BJ (cell line): ENCODE measurements around the gene PANK3. TPM values are rescaled to one million over a fixed set of nuclear protein-coding genes. Genes with fewer than 3 reads are reported as not detected.
"Not testable (repeated sequence)": the region's sequence is repeated elsewhere in the genome, so short reads cannot be mapped to it uniquely, and the experiment has no call there.

Experiments
- CTCF ChIA-PET: fragments of 350-600 bp; formaldehyde crosslinking; extraction: SDS; loops from one replicate; lab custom pipeline; 2021; ENCODE audit warnings: antibody characterized with exemption, inconsistent platforms; lab: Yijun Ruan, JAX
- POLR2A ChIA-PET: fragments of 300-600 bp; sonication (Branson Sonifier 250); formaldehyde crosslinking; extraction: SDS; loops from one replicate; lab custom pipeline; 2021; ENCODE audit warnings: antibody characterized with exemption; lab: Charles Lee
- DNase-seq: peaks from one replicate; pipeline ENCODE4 v3.0.0-alpha.2; 2011; ENCODE audit warnings: low read depth
- H3K27me3 ChIP-seq: 2 replicates; pipeline ENCODE4 v1.6.0; 2011; ENCODE audit warnings: low read length; ENCODE audit not compliant: control insufficient read depth, insufficient read depth
- H3K36me3 ChIP-seq: 2 replicates; pipeline ENCODE4 v1.5.1; 2011; ENCODE audit warnings: low read length; ENCODE audit not compliant: control insufficient read depth, insufficient read depth
- H3K4me3 ChIP-seq: 2 replicates; pipeline ENCODE4 v1.5.1; 2011; ENCODE audit warnings: low read depth, mild to moderate bottlenecking, control low read depth, low read length
- polyA plus RNA-seq: library from polyadenylated mRNA; depleted of rRNA; stranded (reverse); fragments of >200 nt; gene quantifications from 2 replicates; pipeline ENCODE4 v1.2.3, GENCODE V29; 2011
- TF ChIP-seq, protein P1 (sequence below): IDR thresholded peaks from 2 replicates; pipeline ENCODE4 v1.5.1; 2011; ENCODE audit warnings: low read depth, mild to moderate bottlenecking, control low read depth, inconsistent platforms, low read length, moderate library complexity; ENCODE audit not compliant: insufficient read depth

PANK3 gene
- polyA plus RNA-seq, 1 experiment, result 5.3 TPM

DNA sequence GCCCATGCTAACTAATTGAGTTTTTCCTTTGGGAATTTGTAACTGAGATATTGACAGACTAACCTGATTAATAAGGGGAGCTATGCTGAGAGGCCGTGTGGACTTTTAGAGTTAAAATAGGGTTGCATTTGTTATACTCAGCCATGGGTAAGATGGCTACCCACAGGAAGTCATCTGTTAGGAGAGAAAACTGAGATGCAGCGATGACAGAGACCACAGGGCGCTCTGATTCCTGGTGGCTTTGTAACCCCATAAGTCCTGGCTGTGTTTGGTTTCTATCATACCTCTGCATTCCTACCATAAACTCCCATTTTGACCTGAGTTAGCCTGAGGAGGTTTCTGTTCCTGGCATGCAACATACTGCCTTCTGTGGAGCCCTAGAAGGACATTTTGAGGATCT is 19.5 kb upstream of the PANK3 start:
- POLR2A ChIA-PET, result no interaction called here

DNA sequence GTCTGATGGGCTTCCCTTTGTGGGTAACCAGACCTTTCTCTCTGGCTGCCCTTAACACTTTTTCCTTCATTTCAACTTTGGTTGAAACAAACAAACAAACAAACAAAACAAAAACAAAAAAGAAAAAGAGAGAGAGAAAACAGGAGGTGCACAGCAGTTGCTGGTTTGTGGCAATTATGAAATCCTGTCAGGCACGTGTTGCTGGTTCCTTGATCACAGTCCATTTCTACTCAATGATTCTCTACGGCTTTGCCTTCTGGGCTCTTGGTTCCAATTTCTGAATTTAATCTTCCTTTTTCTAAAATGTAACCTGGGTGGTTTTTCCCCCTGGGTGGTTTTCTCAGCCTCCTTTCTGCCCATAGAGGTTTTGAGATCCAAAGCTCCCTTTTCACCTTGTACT is 17.8 kb upstream of the PANK3 start:
- Histone ChIP-seq H3K27me3 (no peaks in the 10 kb centered on the region), H3K4me3 (no peak overlapping the region), H3K36me3 (no peaks in the 10 kb centered on the region)
- TF ChIP-seq, protein P1, sequence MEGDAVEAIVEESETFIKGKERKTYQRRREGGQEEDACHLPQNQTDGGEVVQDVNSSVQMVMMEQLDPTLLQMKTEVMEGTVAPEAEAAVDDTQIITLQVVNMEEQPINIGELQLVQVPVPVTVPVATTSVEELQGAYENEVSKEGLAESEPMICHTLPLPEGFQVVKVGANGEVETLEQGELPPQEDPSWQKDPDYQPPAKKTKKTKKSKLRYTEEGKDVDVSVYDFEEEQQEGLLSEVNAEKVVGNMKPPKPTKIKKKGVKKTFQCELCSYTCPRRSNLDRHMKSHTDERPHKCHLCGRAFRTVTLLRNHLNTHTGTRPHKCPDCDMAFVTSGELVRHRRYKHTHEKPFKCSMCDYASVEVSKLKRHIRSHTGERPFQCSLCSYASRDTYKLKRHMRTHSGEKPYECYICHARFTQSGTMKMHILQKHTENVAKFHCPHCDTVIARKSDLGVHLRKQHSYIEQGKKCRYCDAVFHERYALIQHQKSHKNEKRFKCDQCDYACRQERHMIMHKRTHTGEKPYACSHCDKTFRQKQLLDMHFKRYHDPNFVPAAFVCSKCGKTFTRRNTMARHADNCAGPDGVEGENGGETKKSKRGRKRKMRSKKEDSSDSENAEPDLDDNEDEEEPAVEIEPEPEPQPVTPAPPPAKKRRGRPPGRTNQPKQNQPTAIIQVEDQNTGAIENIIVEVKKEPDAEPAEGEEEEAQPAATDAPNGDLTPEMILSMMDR, result no peak
- no peak for DNase-seq
- CTCF ChIA-PET, result no interaction called here
- POLR2A ChIA-PET, result no interaction called here

More for the DNA sequence above, 19.5 kb upstream of the PANK3 start:
- no peak for DNase-seq
- TF ChIP-seq, protein P1, result no peak
- Histone ChIP-seq H3K36me3 (no peaks in the 10 kb centered on the region), H3K27me3 (no peaks in the 10 kb centered on the region), H3K4me3 (no peak overlapping the region)
- CTCF ChIA-PET, result no interaction called here

DNA sequence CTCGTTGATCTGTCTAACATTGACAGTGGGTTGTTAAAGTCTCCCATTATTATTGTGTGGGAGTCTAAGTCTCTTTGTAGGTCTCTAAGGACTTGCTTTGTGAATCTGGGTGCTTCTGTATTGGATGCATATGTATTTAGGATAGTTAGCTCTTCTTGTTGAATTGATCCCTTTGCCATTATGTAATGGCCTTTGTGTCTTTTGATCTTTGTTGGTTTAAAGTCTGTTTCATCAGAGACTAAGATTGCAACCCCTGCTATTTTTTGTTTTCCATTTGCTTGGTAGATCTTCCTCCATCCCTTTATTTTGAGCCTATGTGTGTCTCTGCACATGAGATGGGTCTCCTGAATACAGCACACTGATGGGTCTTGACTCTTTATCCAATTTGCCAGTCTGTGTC is 17.0 kb upstream of the PANK3 start:
- CTCF ChIA-PET, POLR2A ChIA-PET: not testable (repeated sequence)

DNA sequence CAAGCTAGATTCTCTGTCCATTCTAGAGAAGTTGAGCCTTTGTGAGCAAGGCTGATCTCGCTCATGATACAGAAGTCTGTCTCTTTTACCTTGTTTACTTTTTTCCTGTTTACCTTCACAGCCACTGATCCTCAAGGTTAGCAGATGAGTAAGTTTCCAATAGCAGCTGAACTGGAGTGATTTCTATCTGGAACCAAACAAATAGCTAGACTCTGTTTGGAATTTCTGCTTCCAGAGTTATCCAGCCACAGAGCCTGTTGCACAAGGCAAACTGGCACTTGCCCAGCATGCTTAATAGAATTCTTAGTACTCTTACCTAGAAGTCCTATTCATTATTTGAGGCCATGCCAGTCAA is 12.8 kb upstream of the PANK3 start:
- Histone ChIP-seq H3K4me3 (no peak overlapping the region), H3K27me3 (peaks cover 3% of the 10 kb centered on the region; the same call in 1 of the 2 replicates), H3K36me3 (no peaks in the 10 kb centered on the region)
- CTCF ChIA-PET, result interaction anchor here (0.8 kb wide), 1 partner anchor 12 kb away, joined by 3 read pairs; the partner anchor contains the start of gene PANK3
- POLR2A ChIA-PET, result no interaction called here
- DNase-seq, result no peak
- TF ChIP-seq, protein P1, result no peak

More for the DNA sequence above, 17.0 kb upstream of the PANK3 start:
- not testable (repeated sequence) for H3K36me3 ChIP-seq, H3K4me3 ChIP-seq, DNase-seq, H3K27me3 ChIP-seq

DNA sequence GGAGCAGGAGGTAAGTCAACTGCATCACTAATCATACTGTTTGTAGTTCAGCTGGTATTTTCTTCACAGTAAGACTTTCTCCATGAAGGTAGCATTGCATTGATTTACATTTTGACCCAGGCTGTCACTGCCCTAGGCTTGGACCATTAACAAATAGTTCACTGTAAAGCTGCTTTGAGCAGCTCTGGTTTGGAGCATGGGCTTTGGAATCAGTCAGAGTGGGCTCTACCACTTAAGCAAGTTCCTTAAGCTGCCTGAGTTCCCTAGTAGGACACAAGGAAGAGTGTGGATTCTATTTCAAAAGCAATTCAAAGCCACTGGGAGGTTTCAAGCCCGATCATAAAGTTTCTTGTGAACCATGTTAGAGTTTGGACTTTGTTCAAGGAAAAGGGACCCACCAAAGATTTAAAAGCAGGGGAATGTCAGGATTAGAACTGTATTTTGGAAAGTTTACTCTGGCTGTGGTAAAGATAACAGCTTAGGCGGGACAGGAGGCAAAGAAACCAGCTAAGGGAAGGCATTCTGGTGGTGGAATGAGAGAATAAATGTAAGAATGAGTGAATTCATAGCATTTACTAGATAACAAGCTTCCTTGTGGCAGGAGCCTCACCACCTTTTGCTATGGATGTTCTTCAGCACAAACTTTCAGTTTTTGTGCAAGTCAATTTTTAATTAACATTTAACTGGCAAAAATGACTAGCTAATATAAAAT is 12.3 kb upstream of the PANK3 start:
- TF ChIP-seq, protein P1, result no peak
- CTCF ChIA-PET, result interaction anchor here (0.8 kb wide), 1 partner anchor 12 kb away, joined by 3 read pairs; the partner anchor contains the start of gene PANK3
- no peaks in the 10 kb centered on the region for H3K36me3 ChIP-seq
- no peak overlapping the region for H3K4me3 ChIP-seq
- POLR2A ChIA-PET, result no interaction called here
- peaks cover 3% of the 10 kb centered on the region; the same call in 1 of the 2 replicates for H3K27me3 ChIP-seq
- no peak for DNase-seq
